Tibial nerve (tissue), 4 donors: ENCODE results near the gene FGA.
A peak's percentile ranks its signal among the peaks of the same experiment; 100 is the strongest.

ENCODE experiments used
- CTCF ChIP-seq, 5 experiments: fragments of 200-600 bp in 3 of 5; fragments of 450-650 bp in 2 of 5; sonication (generic) in 3 of 5; IDR thresholded peaks; one replicate each; pipeline ENCODE4 v1.5.1; 2016 to 2019; ENCODE audit warnings: antibody characterized with exemption in 5 of 5, mild to moderate bottlenecking in 3 of 5, moderate library complexity in 2 of 5
- EP300 ChIP-seq, 2 donors: sonication (generic); formaldehyde crosslinking; IDR thresholded peaks; one replicate each; pipeline ENCODE4 v1.6.1; 2017; ENCODE audit warnings: antibody characterized with exemption in 2 of 2, mild to moderate bottlenecking in 1 of 2
- POLR2A ChIP-seq, 2 donors: fragments of 450-650 bp; IDR thresholded peaks; one replicate each; pipeline ENCODE4 v1.6.1; 2017; ENCODE audit warnings: antibody characterized with exemption in 2 of 2, mild to moderate bottlenecking in 2 of 2, moderate library complexity in 2 of 2

GRCh38 chr4:154551872-154552686 is 38.5 kb downstream of the FGA start:
- TF ChIP-seq CTCF (IDR thresholded peaks at IDR 0.05) (peak; percentile 60 to 82 (median 79)), POLR2A (IDR thresholded peaks at IDR 0.05) (no peak), EP300 (IDR thresholded peaks at IDR 0.05) (no peak)
